ENCODE measurements around the gene THEMIS2.

DNA sequence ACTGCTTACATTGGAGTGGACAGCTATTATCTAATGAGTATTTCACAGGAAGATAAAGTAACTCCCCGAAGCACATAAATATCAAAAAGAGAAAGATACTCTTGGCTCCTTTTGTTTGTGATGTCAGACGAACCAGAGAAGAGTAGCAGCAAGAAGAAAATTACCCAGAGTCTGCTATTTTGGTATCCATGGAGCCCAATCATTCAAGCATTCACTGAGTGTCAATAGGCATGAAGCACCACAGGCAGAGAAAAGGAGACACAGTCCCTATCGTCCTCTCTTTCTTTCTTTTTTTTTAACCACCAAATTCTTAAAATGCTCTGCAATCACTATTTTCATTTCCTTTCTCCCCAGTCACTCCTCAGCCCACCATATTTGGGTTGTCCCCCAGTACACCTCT, 22.2 kb downstream of the THEMIS2 start:
- TF ChIP-seq CTCF (IDR thresholded peaks at IDR 0.05 in 8 of 11, conservative IDR thresholded peaks at IDR 0.05 in 3 of 11) = no peak
- no peak for TF ChIP-seq POLR2AphosphoS5 (IDR thresholded peaks at IDR 0.05)

Data from spleen (tissue), 7 donors.